ENCODE measurements around the gene GTPBP3.

Gene GTPBP3

DNA sequence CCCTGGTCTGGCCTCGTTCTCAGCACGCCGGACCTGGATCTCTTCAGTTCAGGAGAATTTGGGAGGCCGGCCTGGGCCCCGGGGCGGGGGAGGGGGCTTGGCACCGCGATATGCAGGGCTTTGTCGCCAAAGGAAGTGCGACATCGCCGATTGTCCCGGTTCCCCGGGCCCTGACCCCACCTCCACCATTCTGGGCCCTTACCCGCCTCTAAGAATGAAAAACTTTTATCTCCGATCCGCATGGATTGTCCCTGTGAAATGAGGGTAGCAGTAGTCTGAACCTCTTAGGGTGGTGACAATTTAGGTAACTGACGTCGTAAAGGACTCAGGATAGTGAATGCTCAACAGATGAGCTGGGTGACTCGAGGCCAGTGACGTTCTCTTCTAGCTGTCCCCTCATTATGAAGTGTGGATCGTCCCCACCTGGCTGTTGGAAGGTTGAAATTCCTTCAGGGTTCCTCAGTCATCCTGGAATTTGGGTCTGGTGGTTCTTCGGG is 27.3 kb upstream of the GTPBP3 start:
- DNase-seq (ENCODE audit: low read depth) = no peak

GRCh38 chr19:17311455-17312188 is 25.7 kb upstream of the GTPBP3 start:
- DNase-seq (ENCODE audit: low read depth) = no peak

- no peak for DNase-seq (ENCODE audit: low read depth)
Measured at GRCh38 chr19:17312189-17313113, 24.9 kb upstream of the GTPBP3 start.

GRCh38 chr19:17314007-17314593 is 23.3 kb upstream of the GTPBP3 start:
- no peak for DNase-seq (ENCODE audit: low read depth)

GRCh38 chr19:17318966-17319365 is 18.4 kb upstream of the GTPBP3 start:
- DNase-seq (ENCODE audit: low read depth) = no peak

- no peak for DNase-seq (ENCODE audit: low read depth)
Measured at GRCh38 chr19:17319473-17320238, 17.7 kb upstream of the GTPBP3 start.

DNA sequence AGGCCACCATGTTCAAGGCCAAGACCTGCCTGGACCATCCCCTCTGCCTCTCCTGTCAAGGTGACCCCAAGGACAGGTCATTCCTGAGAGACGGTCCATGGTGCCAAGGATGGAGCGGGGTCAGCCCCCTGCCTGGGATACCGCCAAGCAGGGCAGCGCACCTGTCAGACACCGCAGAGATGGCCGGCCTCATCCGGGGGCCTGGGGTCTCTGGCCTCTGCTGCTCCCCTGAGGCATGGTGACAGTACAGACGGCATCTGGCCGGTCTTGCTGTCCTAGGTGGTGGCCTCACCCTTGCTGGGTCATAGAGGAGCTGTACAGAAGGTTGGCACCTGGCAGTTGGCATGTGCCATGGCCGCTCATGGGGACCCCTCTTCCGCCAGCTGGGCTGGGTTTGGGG is 16.9 kb upstream of the GTPBP3 start:
- DNase-seq (ENCODE audit: low read depth) = no peak

DNA sequence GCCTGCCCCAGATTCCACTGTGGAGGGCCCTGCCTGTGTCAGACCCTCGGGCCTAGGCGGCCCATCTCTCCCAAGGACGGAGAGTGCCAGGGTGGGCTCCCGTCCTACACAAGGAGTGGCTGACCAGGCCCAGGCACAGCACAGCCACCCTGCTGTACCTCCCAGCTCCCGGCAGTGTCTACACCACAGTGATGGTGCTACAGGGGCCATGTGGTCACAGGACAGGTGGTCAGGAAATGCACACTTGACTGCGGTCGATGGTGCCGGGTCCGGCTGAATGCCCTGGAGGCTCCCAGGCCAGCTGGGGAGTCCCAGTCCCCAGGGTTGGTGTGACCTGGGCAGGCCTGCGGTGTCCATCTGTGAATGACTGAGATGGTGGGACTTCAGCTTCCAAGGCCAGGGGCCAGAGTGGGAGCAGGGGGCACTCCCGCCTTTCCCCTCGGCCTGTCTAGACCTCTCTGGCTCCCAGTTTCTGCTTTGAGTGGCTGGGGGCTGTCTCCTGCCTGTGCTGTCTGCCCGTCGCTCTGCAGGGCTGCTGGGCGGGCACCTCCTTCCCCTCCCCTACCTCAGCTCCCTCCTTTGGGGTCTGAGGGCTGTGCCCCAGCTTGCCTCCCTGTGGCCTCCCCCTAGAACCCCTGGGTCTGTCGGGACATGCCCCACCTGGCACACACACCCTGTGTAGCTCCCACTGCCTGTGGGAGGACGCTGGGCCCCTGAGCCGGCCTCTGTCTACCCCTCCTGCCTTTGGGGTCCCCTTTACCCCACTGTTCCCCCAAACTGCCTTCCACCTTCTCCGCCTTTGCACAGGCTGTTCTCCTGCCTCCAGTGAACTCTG is 15.5 kb upstream of the GTPBP3 start:
- no peak for DNase-seq (ENCODE audit: low read depth)

DNA sequence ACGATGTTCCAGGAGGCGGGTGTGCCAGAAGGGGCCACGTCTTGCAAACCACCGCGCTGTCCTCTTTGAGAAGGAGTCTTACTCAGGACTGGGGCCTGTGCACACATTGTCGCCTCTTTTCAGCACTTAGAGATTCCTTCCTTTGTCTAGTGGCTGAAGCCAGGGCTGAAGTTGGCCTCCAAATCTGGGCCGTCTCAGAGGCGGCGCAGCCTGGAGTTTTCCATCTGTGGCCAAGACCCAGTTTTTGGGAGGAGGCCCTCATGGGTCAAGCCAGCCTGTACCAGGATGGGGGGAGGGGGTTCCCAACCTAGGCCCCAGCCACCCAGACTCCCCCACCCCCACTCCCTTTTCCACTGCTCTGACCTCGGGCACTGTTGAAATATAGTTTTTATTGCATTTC is 14.5 kb upstream of the GTPBP3 start:
- DNase-seq (ENCODE audit: low read depth) = no peak

DNA sequence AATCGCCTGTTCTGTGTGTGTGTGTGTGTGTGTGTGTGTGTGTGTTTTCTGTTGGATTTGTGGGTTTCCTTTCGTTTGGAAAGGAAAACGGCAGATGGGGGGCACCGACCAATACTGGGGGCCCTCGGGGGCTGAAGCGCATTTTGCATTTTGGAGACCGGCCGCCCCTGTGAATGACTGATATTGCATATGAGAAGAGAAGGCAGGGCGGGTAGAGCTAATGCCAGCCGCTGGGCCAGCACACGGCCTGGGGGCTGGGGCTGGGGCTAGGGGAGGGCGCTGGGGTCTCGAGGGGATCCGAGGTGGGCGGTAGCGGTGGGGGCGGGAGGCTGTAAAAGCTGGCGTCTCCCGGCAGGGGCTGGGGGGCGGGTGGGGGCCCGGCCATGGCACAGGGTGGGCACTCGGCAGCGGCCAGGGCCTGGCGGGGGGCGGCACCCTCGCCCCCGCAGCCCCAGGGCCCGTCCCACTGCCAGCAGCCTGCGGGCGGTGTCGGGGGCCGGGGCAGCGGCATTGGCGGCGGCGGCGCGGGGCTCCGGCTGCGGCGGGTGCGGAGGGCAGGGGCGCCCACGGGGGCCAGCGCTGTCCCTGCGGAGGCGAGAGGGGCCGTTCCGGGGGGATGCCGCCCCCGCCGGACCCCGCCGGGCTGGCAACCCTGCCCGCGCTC is 13.9 kb upstream of the GTPBP3 start:
- no peak for DNase-seq (ENCODE audit: low read depth)

DNA sequence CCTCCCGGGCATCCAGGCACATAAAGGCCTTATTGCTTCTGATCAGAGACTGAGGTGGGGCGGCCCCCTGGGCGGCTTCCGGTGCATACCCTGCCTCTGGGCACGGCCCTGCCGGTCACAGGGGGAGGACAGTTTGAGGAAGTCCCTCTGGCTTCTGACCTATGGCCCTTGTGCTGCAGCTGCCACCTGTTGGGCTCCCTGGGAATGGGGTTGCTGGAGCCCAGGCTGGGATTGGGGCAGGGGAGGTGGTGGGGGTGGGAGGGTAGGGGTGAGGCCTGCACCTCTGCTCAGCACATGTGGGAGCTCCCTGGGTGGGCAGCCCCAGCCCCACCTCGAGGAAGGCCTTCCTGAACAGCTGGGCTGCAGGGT is 13.4 kb upstream of the GTPBP3 start:
- DNase-seq (ENCODE audit: low read depth) = no peak

DNA sequence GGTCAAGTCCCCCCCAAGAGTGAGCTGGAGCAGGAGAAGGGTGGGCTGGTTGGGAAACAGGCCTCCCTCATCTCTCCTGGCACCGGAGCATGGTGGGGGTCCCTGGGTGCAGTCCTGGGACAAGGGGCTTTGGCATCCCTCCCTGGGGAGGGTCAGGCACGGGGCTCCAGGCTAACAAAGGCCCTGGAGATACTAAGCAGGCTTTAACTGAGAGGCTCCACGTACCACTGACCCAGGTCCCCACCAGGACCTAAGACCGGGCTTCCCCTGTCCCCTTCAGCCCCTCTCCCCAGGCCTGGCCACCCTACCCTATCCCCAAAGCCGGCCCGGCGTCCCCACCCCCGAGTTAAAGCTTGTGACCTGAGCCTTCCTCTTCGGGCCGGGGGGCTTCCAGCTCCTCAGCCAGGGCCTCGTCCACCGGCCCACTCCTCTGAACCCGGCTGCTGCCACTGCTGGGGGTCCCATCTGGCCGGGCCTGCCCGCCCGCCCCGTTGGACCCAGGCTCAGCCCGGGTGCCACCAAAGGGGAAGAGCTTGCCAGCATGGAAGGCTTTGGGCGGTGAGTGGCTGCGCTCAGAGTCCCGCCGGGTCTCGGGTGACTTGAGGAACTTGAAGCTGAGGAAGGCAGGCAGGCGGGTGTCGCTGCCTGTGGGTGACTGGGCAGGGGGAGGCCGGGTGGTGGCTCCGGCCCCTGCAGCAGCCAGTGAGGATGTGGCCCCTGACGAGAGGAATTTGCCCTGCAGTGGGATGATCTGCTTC is 12.8 kb upstream of the GTPBP3 start:
- no peak for DNase-seq (ENCODE audit: low read depth)

- no peak for DNase-seq (ENCODE audit: low read depth)
Measured at GRCh38 chr19:17325133-17325532, 12.2 kb upstream of the GTPBP3 start.

DNA sequence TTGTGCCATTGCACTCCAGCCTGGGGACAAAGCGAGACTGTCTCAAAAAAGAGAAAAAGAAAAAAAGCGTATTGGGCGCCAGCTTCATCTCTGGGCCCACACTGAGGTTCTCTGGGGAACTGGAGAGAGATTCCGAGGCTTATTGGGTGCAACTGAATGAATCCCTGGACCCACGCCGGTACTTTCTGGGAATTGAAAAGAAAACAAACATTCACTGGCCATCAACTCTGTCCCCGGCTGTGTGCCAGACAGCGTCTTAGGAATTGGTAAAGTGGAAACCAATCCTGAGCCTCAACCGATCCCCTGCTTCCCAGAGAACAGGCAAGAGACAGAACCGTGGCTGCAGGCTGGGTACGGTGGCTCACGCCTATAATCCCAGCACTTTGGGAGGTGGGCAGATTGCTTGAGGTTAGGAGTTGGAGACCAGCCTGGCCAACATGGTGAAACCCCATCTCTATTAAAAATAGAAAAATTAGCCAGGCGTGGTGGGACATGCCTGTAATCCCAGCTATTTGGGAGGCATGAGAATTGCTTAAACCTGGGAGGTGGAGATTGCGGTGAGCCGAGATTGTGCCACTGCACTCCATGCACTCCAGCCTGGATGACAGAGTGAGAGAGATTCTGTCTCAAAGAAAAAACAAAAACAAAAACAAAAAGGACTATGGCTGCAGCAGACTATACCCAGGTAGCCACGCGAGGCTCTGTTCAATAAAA is 11.3 kb upstream of the GTPBP3 start:
- DNase-seq (ENCODE audit: low read depth) = no peak

GRCh38 chr19:17326595-17326966 is 10.8 kb upstream of the GTPBP3 start:
- no peak for DNase-seq (ENCODE audit: low read depth)

DNA sequence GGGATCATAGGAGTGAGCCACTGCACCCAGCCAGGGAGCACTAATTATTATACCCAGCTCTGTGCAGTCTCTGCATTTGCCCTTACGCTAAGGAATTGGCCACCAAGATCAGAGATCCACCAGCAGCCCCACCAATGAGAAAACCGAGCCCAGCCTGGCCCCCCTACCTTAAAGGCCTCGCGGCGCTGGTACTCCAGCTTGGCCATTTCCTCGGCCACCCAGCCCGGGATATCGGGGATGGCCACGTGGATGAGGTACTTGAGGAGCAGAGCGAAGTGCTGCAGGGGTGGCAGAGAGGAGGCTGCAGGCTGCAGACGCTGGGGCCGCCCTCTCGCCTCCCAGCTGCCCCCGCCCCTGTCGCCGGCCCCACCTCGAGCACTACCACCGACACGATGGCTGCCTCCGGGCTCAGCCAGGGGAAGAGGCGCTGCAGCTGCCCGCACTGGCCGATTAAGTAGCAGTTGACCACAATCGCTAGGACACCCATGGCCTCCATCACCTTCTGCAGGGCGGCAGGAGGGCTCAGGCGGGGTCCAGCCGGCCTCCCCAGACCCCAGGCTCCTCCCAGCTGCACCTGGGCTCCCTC is 10.2 kb upstream of the GTPBP3 start:
- no peak for DNase-seq (ENCODE audit: low read depth)

DNA sequence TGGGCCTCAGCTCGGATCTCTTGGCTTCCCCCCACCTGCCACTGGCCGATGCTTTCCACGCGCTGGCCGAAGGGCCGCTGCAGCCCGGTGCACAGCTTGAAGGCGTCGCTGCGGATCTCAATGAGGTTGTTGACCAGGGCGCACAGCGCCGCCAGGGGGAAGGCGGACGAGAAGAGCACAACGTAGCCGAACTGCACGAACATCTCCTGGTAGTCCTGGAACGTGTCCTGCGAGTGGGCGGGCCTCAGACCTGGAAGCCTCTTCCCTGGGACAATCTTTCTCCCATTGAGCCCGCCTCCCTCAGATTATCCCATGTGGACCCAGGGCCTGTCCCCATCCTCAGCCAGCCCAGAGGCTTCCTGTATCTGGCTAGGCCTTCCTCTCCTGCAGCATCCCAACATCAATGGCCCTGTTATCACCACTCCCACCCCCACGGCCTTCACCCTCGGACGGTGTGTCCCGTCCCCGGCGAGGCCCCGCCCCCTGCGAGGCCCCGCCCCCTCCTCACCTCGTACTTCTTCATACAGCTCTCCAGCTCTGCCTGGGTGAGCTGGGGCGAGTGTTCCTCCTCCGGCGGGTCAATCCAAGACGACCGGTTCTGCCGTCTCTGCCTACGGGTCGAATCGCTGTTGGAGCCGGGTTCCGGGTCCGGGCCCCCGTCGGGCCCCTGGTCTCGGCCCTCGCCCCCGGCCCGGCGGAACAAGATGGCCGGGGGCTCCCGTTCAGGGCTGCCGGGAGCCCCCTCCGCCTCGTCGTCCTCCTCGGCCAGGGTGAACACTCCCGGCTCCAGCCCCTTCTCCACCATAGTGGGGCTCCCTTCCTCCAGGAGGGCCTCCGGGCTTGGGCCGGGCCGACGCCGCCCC is 9.5 kb upstream of the GTPBP3 start:
- DNase-seq (ENCODE audit: low read depth) = no peak

Data from stimulated activated CD4-positive, alpha-beta T cell treated with anti-CD3 and anti-CD28 coated beads, Interleukin-2, amount 100 ng/mL, for 4 hours (primary cell).